Astrocyte of the cerebellum (primary cell): ENCODE results near the gene CNFN.

ENCODE experiments used
- DNase-seq: peaks from one replicate; pipeline ENCODE4 v3.0.0-alpha.2; 2011; ENCODE audit warnings: low read depth
- H3K4me3 ChIP-seq: 2 replicates; pipeline ENCODE4 v1.5.1; 2011; ENCODE audit warnings: mild to moderate bottlenecking, low read depth, low read length, moderate library complexity
- CTCF ChIP-seq: IDR thresholded peaks from 2 replicates; pipeline ENCODE4 v1.5.1; 2012; ENCODE audit warnings: low read length, low read depth, moderate library complexity, mild to moderate bottlenecking; ENCODE audit errors: missing control alignments
- in situ Hi-C: cut with HindIII; loops from 2 replicates; pipeline ENCODE4 v1.10.0; 2017; ENCODE audit warnings: low sequenced_read_pairs

Gene CNFN

DNA sequence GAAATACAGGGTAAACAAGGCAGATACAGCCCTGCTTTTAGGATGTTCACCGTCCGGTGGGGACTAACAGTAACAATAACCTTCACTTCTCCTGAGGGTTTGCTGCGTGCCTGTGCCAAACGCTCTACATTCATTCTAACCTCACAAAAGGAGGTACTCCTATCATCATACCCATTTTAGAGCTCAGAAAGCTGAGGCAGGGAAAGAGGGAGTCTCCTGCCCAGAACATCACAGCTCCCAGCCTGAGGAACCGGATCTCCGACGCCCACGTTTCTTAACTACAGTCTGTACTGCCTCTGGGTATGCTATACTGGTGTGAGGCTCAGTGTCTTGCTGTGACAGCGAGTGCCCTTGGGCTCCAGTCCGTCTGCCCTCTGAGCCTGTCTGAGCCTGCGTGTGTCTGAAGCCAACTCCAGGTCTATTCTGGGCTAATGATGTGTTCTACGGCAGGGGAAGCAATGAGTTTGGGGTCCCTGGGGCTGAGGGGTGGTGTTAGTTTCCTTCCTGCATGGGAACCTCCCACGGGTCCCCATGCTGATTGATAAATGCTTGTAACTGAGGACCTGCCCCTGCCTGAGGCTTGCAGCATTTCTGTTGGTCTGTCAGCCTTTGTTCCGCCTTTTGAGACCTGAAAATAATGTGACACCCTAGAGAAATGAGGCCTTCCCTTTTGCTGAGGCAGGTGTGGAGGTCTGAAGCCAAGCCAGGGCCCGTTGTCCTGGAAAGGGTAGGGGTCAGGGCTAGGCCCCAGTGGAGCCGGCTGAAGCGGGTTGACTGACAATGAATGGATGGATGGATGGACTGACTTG lies 32.2 kb upstream of the CNFN start:
- in situ Hi-C loops: no loop called here
- H3K4me3 ChIP-seq: peak overlapping the region; percentile 44
- no peak for TF ChIP-seq CTCF
- DNase-seq: no peak

DNA sequence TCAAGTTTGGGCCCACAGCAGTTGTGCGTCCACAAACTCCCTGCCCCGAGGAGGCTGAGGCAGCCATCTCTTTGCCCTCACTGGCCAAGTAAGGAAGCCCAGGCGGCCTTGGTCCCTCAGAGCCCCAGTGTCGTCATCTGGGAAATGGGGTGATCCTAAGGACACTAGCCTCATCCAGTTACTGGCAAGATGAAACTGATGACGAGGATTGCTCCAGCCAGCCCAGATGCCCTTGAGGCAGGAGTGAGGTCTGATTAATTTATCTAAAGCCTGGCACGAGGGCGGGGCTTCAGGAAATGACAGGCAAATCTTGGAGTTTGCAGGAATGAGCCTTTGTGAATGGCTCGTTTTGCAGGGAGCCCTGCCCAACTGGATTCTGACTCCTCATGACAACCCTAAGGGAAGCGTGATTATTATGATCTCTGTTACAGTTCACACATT lies 31.5 kb upstream of the CNFN start:
- in situ Hi-C loops: no loop called here
- no peak overlapping the region for H3K4me3 ChIP-seq

DNA sequence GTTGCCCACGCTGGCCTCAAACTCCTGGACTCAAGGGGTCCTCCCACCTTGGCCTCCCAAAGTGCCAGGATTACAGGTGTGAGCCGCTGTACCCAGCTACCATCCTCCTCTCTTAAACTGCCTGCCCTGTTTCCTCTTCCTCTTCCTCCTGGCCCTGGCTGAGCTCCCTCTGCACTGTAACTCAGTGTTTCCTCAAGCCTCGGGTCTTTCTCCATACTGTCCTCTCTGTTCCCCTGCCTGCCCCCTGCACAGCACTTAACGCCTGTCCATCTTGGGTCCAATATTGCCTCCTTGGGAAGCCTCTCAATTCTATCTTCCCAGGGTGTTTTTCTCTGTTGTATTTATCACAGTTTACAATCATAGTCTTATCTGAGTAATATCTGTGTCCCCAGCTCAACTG lies 31.0 kb upstream of the CNFN start:
- TF ChIP-seq CTCF: no peak
- no peak for DNase-seq
- in situ Hi-C loops: no loop called here
- no peak overlapping the region for H3K4me3 ChIP-seq

More for the DNA sequence above, 31.5 kb upstream of the CNFN start:
- TF ChIP-seq CTCF: no peak
- no peak for DNase-seq

DNA sequence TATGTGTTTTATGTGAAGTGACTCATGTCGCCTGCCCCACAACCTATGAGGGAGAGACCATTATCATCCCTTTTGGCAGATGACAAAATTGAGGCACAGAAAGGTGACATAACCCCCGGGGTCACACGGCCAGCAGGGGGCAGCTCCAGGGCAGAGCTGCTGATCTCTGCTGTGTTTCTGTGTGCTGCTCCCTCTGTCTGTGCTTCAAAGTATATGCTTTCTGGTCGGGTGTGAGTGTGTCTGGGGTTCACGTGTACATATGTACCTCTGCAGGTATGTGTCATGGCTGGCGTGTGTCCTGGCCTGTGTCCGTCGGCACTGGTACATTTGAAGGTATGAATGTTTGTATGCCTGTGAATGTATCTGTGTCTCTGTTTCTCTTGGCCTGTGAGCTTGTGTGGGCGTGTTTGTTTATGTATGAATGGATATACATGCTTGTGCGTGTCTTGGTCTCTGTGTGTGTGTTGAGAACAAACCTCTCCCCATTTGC lies 30.0 kb upstream of the CNFN start:
- in situ Hi-C loops: no loop called here
- peak; percentile 44 for TF ChIP-seq CTCF
- no peak for DNase-seq
- no peak overlapping the region for H3K4me3 ChIP-seq

GRCh38 chr19:42419309-42419708 lies 29.2 kb upstream of the CNFN start:
- TF ChIP-seq CTCF: no peak
- H3K4me3 ChIP-seq: no peak overlapping the region
- no peak for DNase-seq
- in situ Hi-C loops: no loop called here

DNA sequence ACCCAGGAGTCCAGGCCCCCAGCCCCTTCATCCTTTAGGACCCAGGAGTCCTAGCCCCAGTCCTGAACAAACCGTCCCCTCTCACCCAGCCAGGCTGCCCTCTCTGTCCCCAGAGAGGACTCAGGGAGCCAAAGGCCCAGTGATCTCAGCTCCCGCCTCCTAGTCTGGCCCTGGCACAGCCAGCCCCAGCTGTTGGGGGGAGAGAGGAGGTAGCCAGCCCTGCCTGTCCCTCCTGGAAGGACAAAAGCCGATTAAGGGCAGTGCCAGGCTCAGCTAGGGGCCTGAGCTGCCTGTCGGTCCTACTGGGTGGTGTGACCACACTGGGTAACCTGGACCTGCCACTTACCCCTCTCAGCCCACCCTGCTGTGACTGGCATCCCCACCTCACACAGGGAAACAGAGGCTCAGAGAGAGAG lies 22.6 kb upstream of the CNFN start:
- in situ Hi-C loops: no loop called here
- no peak overlapping the region for H3K4me3 ChIP-seq
- no peak for DNase-seq
- TF ChIP-seq CTCF: no peak
